Colonic mucosa (tissue), 4 donors: ENCODE measurements around the gene SRGAP1. TPM values are rescaled to one million over a fixed set of nuclear protein-coding genes. Genes with fewer than 3 reads are reported as not detected.

Experiments used
- DNase-seq: peaks from one replicate; pipeline ENCODE4 v3.0.0-alpha.2; 2020
- H3K27ac ChIP-seq: fragments of 200-600 bp; one replicate; pipeline ENCODE4 v1.8.0; 2021
- H3K27me3 ChIP-seq: fragments of 200-600 bp; one replicate; pipeline ENCODE4 v1.8.0; 2021
- H3K36me3 ChIP-seq: fragments of 200-600 bp; one replicate; pipeline ENCODE4 v1.8.0; 2021
- H3K4me1 ChIP-seq: fragments of 200-600 bp; one replicate; pipeline ENCODE4 v1.8.0; 2021; ENCODE audit warnings: mild to moderate bottlenecking
- H3K4me3 ChIP-seq: fragments of 200-600 bp; one replicate; pipeline ENCODE4 v1.8.0; 2021
- H3K9ac ChIP-seq, 2 donors: one replicate each; pipeline ENCODE4 v1.7.0; 2013; ENCODE audit warnings: control low read depth in 2 of 2, low read depth in 2 of 2, low read length in 2 of 2
- H3K9me3 ChIP-seq: fragments of 200-600 bp; one replicate; pipeline ENCODE4 v1.8.0; 2021
- intact Hi-C: fragments of 100-400 bp; cut with DNase I; formaldehyde crosslinking; loops from one replicate; pipeline ENCODE4 v1.14.1; 2022
- total RNA-seq, 2 donors: library from RNA; stranded (reverse); fragmentation: NEBNext Ultra II Directional in 1 of 2; extraction: Animal tissue kit (Norgen Biotek cat#: 25700) in 1 of 2; gene quantifications; one replicate each; pipeline ENCODE4 v1.2.1, GENCODE V29; 2021
- TF ChIP-seq, protein P1 (sequence below): fragments of 200-600 bp; IDR thresholded peaks from one replicate; pipeline ENCODE4 v1.8.0; 2022; ENCODE audit warnings: antibody characterized with exemption, mild to moderate bottlenecking
- donor health status: healthy.
- donor health status: DM: no; HTN: no; CAD: no.
- donor health status: DM: no; HTN: no; CAD: no.

Gene SRGAP1
- total RNA-seq, 2 donors from 2014 or later, result 8.7 to 9.8 TPM

DNA sequence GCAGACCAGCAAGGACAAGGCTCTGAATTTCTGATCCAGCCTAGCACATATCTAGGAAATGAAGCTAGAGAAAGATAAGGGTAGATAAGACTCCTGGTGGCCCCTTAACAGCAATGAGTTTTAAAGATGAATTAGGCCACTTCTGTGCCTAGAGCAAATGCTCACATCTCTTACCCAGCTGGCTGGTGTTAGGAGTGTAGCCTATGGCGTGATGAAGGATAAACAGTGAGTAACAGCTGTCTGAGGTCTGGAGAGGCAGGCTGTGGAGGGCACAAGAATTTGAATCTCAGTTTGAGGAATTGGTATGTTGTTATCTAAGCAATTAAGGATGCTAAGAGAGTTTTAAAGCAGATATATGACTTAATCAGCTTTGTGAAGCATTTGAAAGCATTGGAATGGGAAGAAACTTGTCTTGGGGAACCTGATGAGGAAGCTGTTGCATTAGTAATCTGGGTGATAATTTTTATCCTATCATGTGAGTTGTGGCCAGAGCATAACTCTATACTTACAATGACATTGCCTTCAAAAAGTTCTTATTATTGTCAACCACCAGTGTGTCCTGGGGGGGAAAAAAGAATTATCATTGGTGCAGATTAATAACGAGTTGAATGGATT lies 161.8 kb downstream of the SRGAP1 start:
- DNase-seq, result no peak
- H3K4me3 ChIP-seq, result no peak overlapping the region
- TF ChIP-seq, protein P1, sequence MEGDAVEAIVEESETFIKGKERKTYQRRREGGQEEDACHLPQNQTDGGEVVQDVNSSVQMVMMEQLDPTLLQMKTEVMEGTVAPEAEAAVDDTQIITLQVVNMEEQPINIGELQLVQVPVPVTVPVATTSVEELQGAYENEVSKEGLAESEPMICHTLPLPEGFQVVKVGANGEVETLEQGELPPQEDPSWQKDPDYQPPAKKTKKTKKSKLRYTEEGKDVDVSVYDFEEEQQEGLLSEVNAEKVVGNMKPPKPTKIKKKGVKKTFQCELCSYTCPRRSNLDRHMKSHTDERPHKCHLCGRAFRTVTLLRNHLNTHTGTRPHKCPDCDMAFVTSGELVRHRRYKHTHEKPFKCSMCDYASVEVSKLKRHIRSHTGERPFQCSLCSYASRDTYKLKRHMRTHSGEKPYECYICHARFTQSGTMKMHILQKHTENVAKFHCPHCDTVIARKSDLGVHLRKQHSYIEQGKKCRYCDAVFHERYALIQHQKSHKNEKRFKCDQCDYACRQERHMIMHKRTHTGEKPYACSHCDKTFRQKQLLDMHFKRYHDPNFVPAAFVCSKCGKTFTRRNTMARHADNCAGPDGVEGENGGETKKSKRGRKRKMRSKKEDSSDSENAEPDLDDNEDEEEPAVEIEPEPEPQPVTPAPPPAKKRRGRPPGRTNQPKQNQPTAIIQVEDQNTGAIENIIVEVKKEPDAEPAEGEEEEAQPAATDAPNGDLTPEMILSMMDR, result no peak
- no peaks in the 10 kb centered on the region for H3K4me1 ChIP-seq
- H3K36me3 ChIP-seq, result no peaks in the 10 kb centered on the region
- no peaks in the 10 kb centered on the region for H3K27me3 ChIP-seq
- no peak overlapping the region for H3K27ac ChIP-seq
- intact Hi-C loops, result no loop called here
- H3K9ac ChIP-seq, result no peak overlapping the region
- no peaks in the 10 kb centered on the region for H3K9me3 ChIP-seq

DNA sequence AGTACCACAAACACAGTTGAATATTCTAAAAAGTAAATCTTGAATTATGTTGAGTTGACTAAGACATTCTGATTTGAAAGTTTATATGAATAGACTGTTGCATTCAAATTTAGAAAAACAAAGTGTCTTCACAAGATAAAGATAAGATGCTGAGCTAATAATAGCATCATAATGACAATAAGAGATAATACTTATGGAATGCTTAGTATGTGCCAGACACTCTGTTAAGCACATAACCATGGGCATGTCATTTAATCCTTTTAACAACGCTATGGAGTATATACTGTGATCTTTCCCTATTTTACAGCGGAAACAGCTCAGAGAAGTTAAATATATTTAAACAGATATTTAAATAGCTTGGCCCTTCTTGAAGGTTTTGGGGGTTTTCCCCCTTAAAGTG lies 163.4 kb downstream of the SRGAP1 start:
- intact Hi-C loops, result no loop called here
- Histone ChIP-seq H3K27me3 (no peaks in the 10 kb centered on the region), H3K4me1 (no peaks in the 10 kb centered on the region), H3K36me3 (no peaks in the 10 kb centered on the region), H3K9me3 (no peaks in the 10 kb centered on the region), H3K9ac (no peak overlapping the region), H3K27ac (no peak overlapping the region), H3K4me3 (no peak overlapping the region)
- no peak for DNase-seq
- TF ChIP-seq, protein P1, result no peak

DNA sequence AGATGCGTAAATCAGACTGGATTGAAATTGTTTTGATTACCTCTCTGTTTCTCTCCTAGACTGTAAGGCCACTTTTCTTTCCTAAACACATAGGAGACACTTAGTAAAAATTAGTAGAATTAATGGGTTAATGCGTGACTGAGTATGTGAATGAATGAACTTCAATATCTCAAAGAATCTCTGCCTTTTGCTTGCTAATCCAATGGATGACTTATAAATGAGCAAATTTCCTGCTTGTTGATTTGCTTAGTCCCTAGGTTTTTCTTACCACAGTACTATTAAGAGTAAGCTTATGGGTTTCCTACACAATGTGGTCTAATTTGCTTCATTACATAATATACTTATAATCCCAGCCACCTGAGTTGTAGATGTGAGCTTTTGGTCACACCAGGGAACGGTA lies 164.1 kb downstream of the SRGAP1 start:
- intact Hi-C loops, result no loop called here
- Histone ChIP-seq H3K4me3 (no peak overlapping the region), H3K27me3 (no peaks in the 10 kb centered on the region), H3K4me1 (no peaks in the 10 kb centered on the region), H3K9ac (no peak overlapping the region), H3K36me3 (no peaks in the 10 kb centered on the region), H3K9me3 (no peaks in the 10 kb centered on the region), H3K27ac (no peak overlapping the region)
- TF ChIP-seq, protein P1, result no peak
- no peak for DNase-seq

DNA sequence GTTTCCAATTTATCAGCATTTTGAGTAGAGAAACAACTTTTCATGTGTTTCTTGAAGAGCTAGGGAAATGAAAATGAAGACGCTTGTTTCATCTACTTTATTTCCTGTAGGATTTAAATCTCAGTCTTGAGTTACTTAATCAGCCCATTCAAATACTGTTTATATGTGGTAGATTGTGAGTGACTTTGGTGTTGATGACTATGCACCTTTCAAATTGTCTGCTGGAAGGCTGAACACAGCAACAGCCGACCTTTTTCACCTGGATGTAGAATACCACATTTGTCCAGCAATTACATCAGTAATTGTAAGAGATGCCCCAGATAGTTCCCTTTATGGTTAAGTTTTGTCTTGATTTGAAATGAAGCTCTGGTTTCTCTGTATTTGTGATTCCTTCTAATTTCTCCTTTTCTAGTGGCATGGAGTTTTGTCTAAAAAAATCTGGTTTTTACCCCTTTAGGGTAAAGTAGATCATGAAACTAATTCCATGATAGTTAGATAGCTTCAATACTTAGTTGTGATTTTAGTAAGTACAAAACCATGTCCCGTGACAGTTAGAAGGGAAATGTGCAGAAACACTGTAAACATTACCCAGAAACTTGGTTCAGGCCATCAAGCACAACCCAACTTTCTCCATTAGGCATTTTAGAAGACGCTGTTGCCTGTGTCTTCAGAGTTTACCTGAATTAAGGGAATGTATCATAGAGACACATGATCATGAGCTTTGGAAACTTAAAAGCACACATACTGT lies 165.0 kb downstream of the SRGAP1 start:
- Histone ChIP-seq H3K4me3 (no peak overlapping the region), H3K4me1 (no peaks in the 10 kb centered on the region), H3K9ac (no peak overlapping the region), H3K36me3 (no peaks in the 10 kb centered on the region), H3K9me3 (no peaks in the 10 kb centered on the region), H3K27ac (peak overlapping the region; percentile 7), H3K27me3 (no peaks in the 10 kb centered on the region)
- intact Hi-C loops, result no loop called here
- DNase-seq, result no peak
- TF ChIP-seq, protein P1, result no peak

DNA sequence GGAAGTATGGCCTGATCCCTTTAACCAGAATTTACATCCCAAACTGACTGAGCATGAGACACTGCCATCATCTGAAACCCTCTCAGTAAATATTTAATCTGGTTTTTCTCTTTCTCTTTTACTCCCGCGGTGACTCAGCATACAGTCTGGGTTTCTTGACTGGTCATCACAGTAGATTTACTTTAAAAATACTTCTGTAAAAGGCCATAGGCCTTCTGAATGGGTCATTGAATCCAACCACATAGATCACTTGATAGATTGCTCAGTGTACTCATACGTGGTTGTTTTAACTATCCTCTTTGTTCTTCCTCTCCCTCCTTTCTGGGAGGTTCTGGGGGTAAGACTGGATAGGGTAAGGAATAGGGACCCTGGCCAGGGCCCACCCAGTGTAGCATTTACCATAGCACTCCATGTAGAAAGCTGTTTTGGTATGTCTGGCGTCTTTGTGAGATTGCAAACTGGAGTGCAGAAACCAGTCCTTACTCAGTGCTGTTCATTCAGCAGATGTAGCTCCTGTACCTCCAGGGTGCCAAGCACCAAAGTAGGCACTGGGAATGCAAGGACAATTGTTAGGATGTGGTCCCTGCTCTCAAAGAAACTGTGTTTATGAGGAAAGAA lies 165.7 kb downstream of the SRGAP1 start:
- no peaks in the 10 kb centered on the region for H3K36me3 ChIP-seq
- no peaks in the 10 kb centered on the region for H3K4me1 ChIP-seq
- H3K9me3 ChIP-seq, result no peaks in the 10 kb centered on the region
- no peaks in the 10 kb centered on the region for H3K27me3 ChIP-seq
- H3K27ac ChIP-seq, result peak overlapping the region; percentile 26
- H3K9ac ChIP-seq, result no peak overlapping the region
- DNase-seq, result no peak
- intact Hi-C loops, result no loop called here
- H3K4me3 ChIP-seq, result no peak overlapping the region
- TF ChIP-seq, protein P1, result no peak
